ENCODE results near the gene KCTD7.
A peak's percentile ranks its signal among the peaks of the same experiment; 100 is the strongest.
"Not testable (repeated sequence)": the region's sequence is repeated elsewhere in the genome, so short reads cannot be mapped to it uniquely, and the experiment has no call there.

The KCTD7 gene

GRCh38 chr7:66628361-66629221, at the start of gene KCTD7:
KCTD7 (plus strand) TSS chr7:66628881; CDS start chr7:66629065, 184 bp downstream.
- H3K27me3 ChIP-seq (ENCODE audit: insufficient read depth, low read length), result no peaks in the 10 kb centered on the region

GRCh38 chr7:66580380-66580779, 48.3 kb upstream of the KCTD7 start:
- not testable (repeated sequence) for H3K4me1 ChIP-seq (ENCODE audit: insufficient read depth, low read length); H3K27me3 ChIP-seq (ENCODE audit: insufficient read depth, low read length); H2AFZ ChIP-seq (ENCODE audit: low read depth, low read length); H3K9me3 ChIP-seq (ENCODE audit: low read length); H3K4me3 ChIP-seq (ENCODE audit: low read length)
- peaks cover 21% of the 10 kb centered on the region for H3K36me3 ChIP-seq (ENCODE audit: insufficient read depth, low read length)

More at GRCh38 chr7:66628361-66629221, at the start of gene KCTD7:
- peaks cover 2% of the 10 kb centered on the region for H3K36me3 ChIP-seq (ENCODE audit: insufficient read depth, low read length)
- peak within 1 kb of the TSS; percentile 97 for H2AFZ ChIP-seq (ENCODE audit: low read depth, low read length)
- no peaks in the 10 kb centered on the region for H3K9me3 ChIP-seq (ENCODE audit: low read length)
- peaks cover 15% of the 10 kb centered on the region for H3K4me1 ChIP-seq (ENCODE audit: insufficient read depth, low read length)
- peak within 1 kb of the TSS; percentile 78 for H3K4me3 ChIP-seq (ENCODE audit: low read length)

GRCh38 chr7:66582816-66583489, 45.7 kb upstream of the KCTD7 start:
- not testable (repeated sequence) for H2AFZ ChIP-seq (ENCODE audit: low read depth, low read length); H3K9me3 ChIP-seq (ENCODE audit: low read length); H3K27me3 ChIP-seq (ENCODE audit: insufficient read depth, low read length); H3K4me3 ChIP-seq (ENCODE audit: low read length); H3K4me1 ChIP-seq (ENCODE audit: insufficient read depth, low read length)
- H3K36me3 ChIP-seq (ENCODE audit: insufficient read depth, low read length), result peaks cover 15% of the 10 kb centered on the region

GRCh38 chr7:66583490-66584110, 45.1 kb upstream of the KCTD7 start:
- Histone ChIP-seq H3K9me3 (ENCODE audit: low read length) (peaks cover 3% of the 10 kb centered on the region), H3K4me3 (ENCODE audit: low read length) (no peak overlapping the region), H3K36me3 (ENCODE audit: insufficient read depth, low read length) (peaks cover 15% of the 10 kb centered on the region), H2AFZ (ENCODE audit: low read depth, low read length) (no peak overlapping the region), H3K27me3 (ENCODE audit: insufficient read depth, low read length) (no peaks in the 10 kb centered on the region), H3K4me1 (ENCODE audit: insufficient read depth, low read length) (no peaks in the 10 kb centered on the region)

- H2AFZ ChIP-seq (ENCODE audit: low read depth, low read length), result no peak overlapping the region
- no peak overlapping the region for H3K4me3 ChIP-seq (ENCODE audit: low read length)
- H3K4me1 ChIP-seq (ENCODE audit: insufficient read depth, low read length), result peaks cover 6% of the 10 kb centered on the region
- peaks cover 3% of the 10 kb centered on the region for H3K9me3 ChIP-seq (ENCODE audit: low read length)
- no peaks in the 10 kb centered on the region for H3K27me3 ChIP-seq (ENCODE audit: insufficient read depth, low read length)
- peaks cover 15% of the 10 kb centered on the region for H3K36me3 ChIP-seq (ENCODE audit: insufficient read depth, low read length)
Observed at GRCh38 chr7:66586181-66586580, 42.5 kb upstream of the KCTD7 start.

GRCh38 chr7:66588226-66588625, 40.5 kb upstream of the KCTD7 start:
- not testable (repeated sequence) for H3K9me3 ChIP-seq (ENCODE audit: low read length); H3K27me3 ChIP-seq (ENCODE audit: insufficient read depth, low read length); H2AFZ ChIP-seq (ENCODE audit: low read depth, low read length); H3K4me3 ChIP-seq (ENCODE audit: low read length); H3K4me1 ChIP-seq (ENCODE audit: insufficient read depth, low read length)
- peaks cover 10% of the 10 kb centered on the region for H3K36me3 ChIP-seq (ENCODE audit: insufficient read depth, low read length)

- H3K9me3 ChIP-seq (ENCODE audit: low read length); H3K4me3 ChIP-seq (ENCODE audit: low read length); H3K27me3 ChIP-seq (ENCODE audit: insufficient read depth, low read length); H2AFZ ChIP-seq (ENCODE audit: low read depth, low read length); H3K4me1 ChIP-seq (ENCODE audit: insufficient read depth, low read length); H3K36me3 ChIP-seq (ENCODE audit: insufficient read depth, low read length): not testable (repeated sequence)
Observed at GRCh38 chr7:66588856-66589570, 39.7 kb upstream of the KCTD7 start.

- H3K36me3 ChIP-seq (ENCODE audit: insufficient read depth, low read length); H3K4me1 ChIP-seq (ENCODE audit: insufficient read depth, low read length); H3K27me3 ChIP-seq (ENCODE audit: insufficient read depth, low read length); H3K9me3 ChIP-seq (ENCODE audit: low read length); H2AFZ ChIP-seq (ENCODE audit: low read depth, low read length): not testable (repeated sequence)
- peak overlapping the region; percentile 89 for H3K4me3 ChIP-seq (ENCODE audit: low read length)
Observed at GRCh38 chr7:66590302-66591057, 38.2 kb upstream of the KCTD7 start.

- not testable (repeated sequence) for H3K4me1 ChIP-seq (ENCODE audit: insufficient read depth, low read length); H3K36me3 ChIP-seq (ENCODE audit: insufficient read depth, low read length); H3K27me3 ChIP-seq (ENCODE audit: insufficient read depth, low read length); H2AFZ ChIP-seq (ENCODE audit: low read depth, low read length); H3K9me3 ChIP-seq (ENCODE audit: low read length)
- peak overlapping the region; percentile 89 for H3K4me3 ChIP-seq (ENCODE audit: low read length)
Observed at GRCh38 chr7:66591058-66591798, 37.5 kb upstream of the KCTD7 start.

GRCh38 chr7:66591799-66592596, 36.7 kb upstream of the KCTD7 start:
- Histone ChIP-seq H3K9me3 (ENCODE audit: low read length) (no peaks in the 10 kb centered on the region), H3K36me3 (ENCODE audit: insufficient read depth, low read length) (peaks cover 2% of the 10 kb centered on the region), H3K4me1 (ENCODE audit: insufficient read depth, low read length) (peaks cover 6% of the 10 kb centered on the region), H2AFZ (ENCODE audit: low read depth, low read length) (no peak overlapping the region), H3K27me3 (ENCODE audit: insufficient read depth, low read length) (no peaks in the 10 kb centered on the region), H3K4me3 (ENCODE audit: low read length) (peak overlapping the region; percentile 89)

GRCh38 chr7:66592597-66593146, 36.0 kb upstream of the KCTD7 start:
- H3K4me1 ChIP-seq (ENCODE audit: insufficient read depth, low read length), result not testable (repeated sequence)
- H3K4me3 ChIP-seq (ENCODE audit: low read length), result peak overlapping the region; percentile 89

More at GRCh38 chr7:66592597-66593146, 36.0 kb upstream of the KCTD7 start:
- H3K36me3 ChIP-seq (ENCODE audit: insufficient read depth, low read length); H3K27me3 ChIP-seq (ENCODE audit: insufficient read depth, low read length); H3K9me3 ChIP-seq (ENCODE audit: low read length); H2AFZ ChIP-seq (ENCODE audit: low read depth, low read length): not testable (repeated sequence)

Data from neuron (in vitro differentiated cells).